SK-N-DZ (cell line): ENCODE results near the gene FLNA.

Experiments
- DNase-seq: peaks from one replicate; pipeline ENCODE4 v3.0.0-alpha.2; 2015; ENCODE audit warnings: low spot score

The FLNA gene

GRCh38 chrX:154334496-154334895 lies 39.9 kb downstream of the FLNA start:
- no peak for DNase-seq

- DNase-seq, result no peak
Measured at GRCh38 chrX:154333837-154334271, 40.6 kb downstream of the FLNA start.

GRCh38 chrX:154333116-154333515 lies 41.3 kb downstream of the FLNA start:
- DNase-seq, result no peak

DNA sequence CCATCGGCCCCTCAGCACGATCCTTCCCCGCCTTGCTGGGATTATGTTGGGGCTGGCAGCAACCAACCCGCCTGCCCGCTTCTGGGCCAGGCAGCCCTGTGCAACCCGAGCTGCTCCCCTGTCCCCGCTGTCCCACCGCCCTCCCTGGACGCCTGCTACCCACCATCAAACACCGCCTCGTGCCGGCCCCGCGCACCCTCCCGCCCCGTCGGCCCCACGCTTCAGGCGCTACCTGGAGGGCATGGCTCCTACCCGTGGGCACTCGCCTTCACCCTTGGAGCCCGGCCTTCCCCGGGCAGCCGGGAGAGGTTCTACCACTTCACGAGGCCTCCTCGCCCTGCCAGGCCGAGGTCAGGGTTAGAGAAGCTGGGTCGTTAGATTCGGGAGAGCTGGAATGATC lies 41.9 kb downstream of the FLNA start:
- no peak for DNase-seq

- DNase-seq, result no peak
Measured at GRCh38 chrX:154329294-154329693, 45.1 kb downstream of the FLNA start.

- no peak for DNase-seq
Measured at GRCh38 chrX:154328646-154329045, 45.8 kb downstream of the FLNA start.

- DNase-seq, result no peak
Measured at GRCh38 chrX:154327038-154327820, 47.2 kb downstream of the FLNA start.

DNA sequence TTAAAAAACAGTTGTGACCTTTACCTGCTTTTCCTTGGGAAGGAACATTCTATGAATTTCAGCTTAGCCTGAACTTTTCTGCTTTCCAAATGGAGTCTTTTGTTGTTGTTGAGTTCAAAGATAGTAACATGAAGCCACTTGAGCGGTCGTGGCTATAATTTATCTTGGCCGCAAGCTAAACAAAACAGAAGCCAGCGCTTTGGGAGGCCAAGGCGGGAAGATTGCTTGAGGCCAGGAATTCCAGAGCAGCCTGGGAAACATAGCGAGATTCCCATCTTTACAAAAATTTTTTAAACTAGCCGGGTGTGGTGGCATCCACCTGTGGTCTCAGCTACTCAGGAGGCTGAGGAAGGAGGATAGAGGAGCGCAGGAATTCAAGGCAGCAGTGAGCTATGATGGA lies 48.9 kb downstream of the FLNA start:
- no peak for DNase-seq

DNA sequence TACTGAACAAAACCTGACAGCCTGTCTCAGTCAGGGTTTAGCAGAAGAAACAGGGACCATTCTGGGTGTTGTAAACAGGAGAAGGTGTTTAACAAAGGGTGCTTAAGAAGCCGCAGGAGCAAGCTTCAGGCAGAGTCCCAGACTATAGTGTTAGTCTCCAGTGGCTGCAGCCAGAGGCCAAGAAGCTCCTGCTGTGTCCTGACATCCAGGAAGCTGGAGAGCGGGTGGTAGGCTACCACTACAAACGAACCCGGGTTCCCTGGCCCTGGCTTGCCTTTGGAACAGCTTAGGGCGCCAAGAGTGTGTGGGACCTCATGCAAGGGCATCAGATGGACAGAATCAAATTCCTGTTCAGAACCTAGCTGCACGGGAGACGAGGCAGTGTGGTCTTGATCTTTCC lies 50.9 kb downstream of the FLNA start:
- no peak for DNase-seq

DNA sequence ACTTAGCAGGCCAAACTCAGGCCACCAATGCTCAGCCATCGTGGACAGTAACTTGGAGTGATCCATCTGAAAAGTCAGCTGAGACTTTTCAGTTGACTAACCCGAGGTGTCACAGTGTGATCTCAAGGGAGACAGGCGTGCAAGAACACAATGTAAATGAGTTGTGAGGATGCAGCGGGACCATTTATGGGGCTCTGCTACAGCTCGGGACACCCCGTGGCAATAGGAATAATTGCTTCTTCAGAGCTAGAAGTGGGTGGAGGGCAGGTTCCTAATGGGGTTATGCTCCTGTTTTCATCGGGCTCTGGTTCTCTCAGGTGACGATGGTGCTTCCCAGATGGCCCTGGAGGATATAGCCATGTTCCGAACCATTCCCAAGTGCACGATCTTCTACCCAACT lies 51.5 kb downstream of the FLNA start:
- DNase-seq, result no peak

- DNase-seq, result peak; percentile 18
Measured at GRCh38 chrX:154321594-154321993, 52.8 kb downstream of the FLNA start.

GRCh38 chrX:154321152-154321551 lies 53.3 kb downstream of the FLNA start:
- DNase-seq, result no peak

DNA sequence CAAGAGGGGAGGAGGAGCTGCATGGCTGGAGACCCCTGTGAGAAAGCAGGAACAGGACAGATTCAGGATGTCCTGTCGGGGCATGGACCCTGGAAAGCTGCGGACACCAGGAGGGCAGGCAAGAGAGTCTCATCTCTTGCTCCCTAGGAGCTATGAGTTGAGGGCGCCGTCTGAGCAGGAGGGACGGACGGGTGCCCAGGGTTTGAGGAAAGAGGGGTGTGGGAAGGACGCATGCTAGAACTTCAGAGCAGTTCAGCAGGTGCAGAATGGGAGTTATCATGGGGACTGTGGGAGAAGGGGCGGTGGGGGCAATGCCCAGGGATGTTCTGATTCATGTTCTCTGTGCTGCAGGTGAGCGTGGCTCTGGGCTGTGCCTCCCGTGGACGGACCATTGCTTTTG lies 54.0 kb downstream of the FLNA start:
- no peak for DNase-seq

DNA sequence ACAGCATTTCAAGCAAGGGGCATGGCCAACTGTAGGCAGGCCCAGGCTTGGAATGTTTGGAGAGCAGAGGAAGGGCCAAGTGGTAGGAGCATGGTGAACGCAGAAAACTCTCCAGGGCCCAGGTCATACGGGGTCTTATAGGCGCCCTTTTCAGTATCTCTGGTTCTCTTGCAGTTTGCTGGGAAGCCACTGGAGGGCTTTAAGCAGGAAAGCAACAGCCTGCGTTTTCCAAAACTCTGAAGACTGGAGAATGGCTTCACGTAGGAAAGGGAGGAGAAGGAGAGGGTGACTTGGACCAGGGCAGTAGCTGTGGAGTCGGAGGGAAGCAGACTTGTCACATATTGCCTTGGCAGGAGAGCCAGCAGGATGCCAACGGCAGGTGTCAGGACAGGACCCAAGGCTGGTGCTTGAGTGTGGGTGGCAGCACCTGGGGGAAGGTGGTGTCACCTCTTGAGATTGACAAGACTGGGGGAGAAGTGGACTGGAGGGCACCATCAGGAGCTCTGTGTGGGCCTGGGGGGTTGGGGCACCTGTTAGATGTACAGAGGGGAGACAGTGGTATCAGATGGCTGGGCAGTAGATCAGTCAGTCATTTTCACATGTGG lies 56.9 kb downstream of the FLNA start:
- DNase-seq, result peak; percentile 40

DNA sequence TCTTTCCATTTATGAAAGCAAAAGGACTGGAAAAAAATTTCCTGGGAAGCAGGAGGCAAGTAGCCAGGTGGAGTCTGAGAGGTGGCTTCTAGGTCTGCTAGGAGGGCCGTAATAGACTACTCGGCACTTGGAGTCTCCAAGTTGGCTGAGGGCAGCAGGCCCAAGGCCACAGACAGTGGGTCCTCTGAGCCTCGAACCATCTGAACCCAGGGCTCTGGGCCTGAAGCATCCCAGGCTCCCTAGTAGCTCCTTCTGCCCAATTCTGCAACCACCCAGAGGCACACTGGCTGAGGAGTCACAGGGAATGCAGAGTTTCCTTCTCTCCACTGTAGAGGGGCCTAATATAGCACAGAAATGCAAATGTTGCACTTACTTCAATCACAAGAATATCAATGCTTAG lies 59.0 kb downstream of the FLNA start:
- no peak for DNase-seq

DNA sequence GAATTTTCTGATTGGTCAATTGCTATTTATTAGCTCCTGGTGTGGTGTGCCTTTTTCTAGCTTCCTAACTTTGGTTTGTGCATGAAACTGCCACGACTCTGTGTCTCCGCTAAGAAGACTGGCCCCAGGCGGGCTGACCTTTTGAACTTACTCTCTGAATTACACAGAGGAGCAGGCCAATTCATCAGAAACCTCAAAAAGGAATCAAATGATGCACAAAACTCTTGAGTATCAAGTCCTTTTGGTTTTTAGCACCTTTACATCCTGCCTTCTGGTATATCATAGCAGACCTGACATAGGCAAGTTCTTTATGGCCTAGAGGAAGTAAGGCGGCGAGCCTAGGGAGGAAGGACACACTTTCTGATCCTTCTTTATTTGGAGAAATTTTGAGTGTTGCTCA lies 61.3 kb downstream of the FLNA start:
- no peak for DNase-seq

- DNase-seq, result no peak
Measured at GRCh38 chrX:154312116-154312515, 62.3 kb downstream of the FLNA start.

- DNase-seq, result no peak
Measured at GRCh38 chrX:154310616-154311536, 63.6 kb downstream of the FLNA start.

DNA sequence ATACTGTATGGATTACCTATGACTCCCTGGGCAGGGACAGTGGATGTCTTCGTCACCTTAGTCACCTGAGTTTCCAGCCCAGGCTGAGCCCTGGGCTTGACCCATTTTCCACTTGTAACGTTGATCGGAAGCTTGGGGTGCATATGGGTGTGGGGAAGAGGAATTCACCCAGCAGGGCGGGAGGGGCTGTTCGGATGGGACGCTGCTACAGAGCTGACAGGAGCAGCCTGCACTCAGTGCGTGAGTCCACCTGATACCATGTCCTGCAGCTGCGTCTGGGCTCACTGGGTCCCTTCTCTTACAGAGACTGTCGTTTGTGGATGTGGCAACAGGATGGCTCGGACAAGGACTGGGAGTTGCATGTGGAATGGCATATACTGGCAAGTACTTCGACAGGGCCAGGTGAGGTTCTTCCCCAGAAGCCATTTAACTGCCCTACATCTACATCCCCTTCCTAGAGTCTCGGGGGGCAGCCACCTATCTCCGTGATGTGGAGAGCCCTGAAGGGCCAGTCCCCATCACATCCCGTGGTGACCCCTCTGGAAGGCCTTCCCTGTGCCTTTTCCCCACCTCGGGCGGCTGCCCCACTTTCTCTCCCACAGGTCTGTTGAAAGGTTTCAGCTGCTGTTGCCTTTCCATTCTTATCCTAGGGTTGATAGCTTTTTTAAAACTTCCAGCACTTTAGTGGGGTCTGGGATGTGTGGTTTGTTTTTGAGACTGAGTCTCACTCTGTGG lies 65.2 kb downstream of the FLNA start:
- no peak for DNase-seq

DNA sequence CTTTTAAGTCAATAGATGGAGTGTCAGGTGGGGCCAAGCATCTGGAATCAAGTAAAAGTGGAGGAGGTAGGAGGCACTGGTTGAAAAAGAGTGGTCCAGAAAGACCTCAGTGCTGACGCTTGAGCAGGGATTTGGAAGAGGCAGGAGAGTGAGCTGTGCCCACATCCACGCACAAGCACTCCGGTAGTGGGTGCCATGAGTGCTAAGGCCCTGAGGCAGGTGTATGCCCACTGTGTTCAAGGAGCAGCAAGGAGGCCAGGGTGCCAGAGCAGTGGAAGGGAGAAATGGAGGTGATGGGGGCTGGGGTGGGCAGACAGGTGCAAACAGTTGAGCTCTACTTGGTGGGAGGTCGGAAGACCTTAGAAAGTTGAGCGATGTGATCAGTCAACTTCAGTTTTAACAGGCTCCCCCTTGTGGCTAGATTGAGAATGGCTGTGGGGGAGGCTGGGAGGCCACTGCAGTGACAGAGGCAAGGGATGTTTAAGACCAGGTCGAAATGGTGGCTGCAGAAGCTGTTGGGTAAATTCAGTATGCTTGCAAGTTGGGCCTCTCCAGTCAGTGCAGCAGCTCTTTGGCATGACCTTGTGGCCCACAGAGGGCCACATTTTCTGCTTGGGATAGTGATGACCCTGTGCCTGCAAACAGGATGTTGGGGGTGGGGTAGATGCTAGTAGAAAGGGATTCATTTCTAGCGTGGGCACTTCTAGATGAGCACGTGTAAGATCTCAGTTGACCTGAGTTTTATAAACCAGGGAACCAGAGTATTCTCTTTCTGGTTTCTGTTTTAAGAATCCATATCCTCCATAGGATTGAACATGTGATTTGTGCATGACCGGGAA lies 66.1 kb downstream of the FLNA start:
- DNase-seq, result peak; percentile 35

- no peak for DNase-seq
Measured at GRCh38 chrX:154307202-154307601, 67.2 kb downstream of the FLNA start.
